Mucosa of descending colon (tissue), 3 donors: Measurements from ENCODE around the gene VPS13C. TPM values are rescaled to one million over a fixed set of nuclear protein-coding genes. Genes with fewer than 3 reads are reported as not detected.
A peak's percentile ranks its signal among the peaks of the same experiment; 100 is the strongest.

Experiments
- ATAC-seq: fragments of 200-7000 bp; cut with Tn5 transposase; one replicate; pipeline ENCODE4 v1.9.1; 2020; ENCODE audit warnings: mild to moderate bottlenecking, moderate library complexity
- DNase-seq, 3 donors: peaks; one replicate each; pipeline ENCODE4 v3.0.0-alpha.2; 2020
- H3K36me3 ChIP-seq: fragments of 200-600 bp; one replicate; pipeline ENCODE4 v1.8.0; 2021; ENCODE audit warnings: low read depth, mild to moderate bottlenecking
- H3K4me1 ChIP-seq: fragments of 200-600 bp; one replicate; pipeline ENCODE4 v1.8.0; 2021; ENCODE audit warnings: low read depth, mild to moderate bottlenecking
- H3K4me3 ChIP-seq: fragments of 200-600 bp; one replicate; pipeline ENCODE4 v1.8.0; 2021; ENCODE audit warnings: mild to moderate bottlenecking
- H3K9me3 ChIP-seq: fragments of 200-600 bp; one replicate; pipeline ENCODE4 v1.8.0; 2021; ENCODE audit warnings: mild to moderate bottlenecking
- CTCF ChIP-seq: fragments of 200-600 bp; IDR thresholded peaks from one replicate; pipeline ENCODE4 v1.8.0; 2022; ENCODE audit warnings: antibody characterized with exemption, mild to moderate bottlenecking
- intact Hi-C, 2 donors: fragments of 100-400 bp; cut with DNase I in 1 of 2; cut with micrococcal nuclease in 1 of 2; formaldehyde crosslinking; loops; one replicate each; pipeline versions ENCODE4 v1.11.0 to v1.11.1; 2022; cut with DNase I, micrococcal nuclease
- total RNA-seq, 3 donors: library from RNA; stranded (reverse); fragmentation: NEBNext Ultra II Directional in 2 of 3; extraction: Animal tissue kit (Norgen Biotek cat#: 25700) in 2 of 3; gene quantifications; one replicate each; pipeline versions ENCODE4 v1.2.1 to v1.2.4, GENCODE V29; 2021 to 2023
- donor health status: DM: no; HTN: no; CAD: no; lungs with moderate emphysema.
- donor health status: DM: no; HTN: no; CAD: no.
- donor health status: DM: no; HTN: yes; CAD: no.

The VPS13C gene
- total RNA-seq, 3 donors from 2014 or later, result 51.0 to 76.1 (median 57.1) TPM

GRCh38 chr15:61974759-61975158 is 85.5 kb downstream of the VPS13C start:
- Histone ChIP-seq H3K4me1 (peaks cover 11% of the 10 kb centered on the region), H3K36me3 (peaks cover 7% of the 10 kb centered on the region), H3K4me3 (no peak overlapping the region), H3K9me3 (no peaks in the 10 kb centered on the region)
- no peak for TF ChIP-seq CTCF
- intact Hi-C loops, result loop anchor here in 1 of 2 donors (10.0 kb wide), 1 partner anchor 50 kb away; no protein-coding TSS in a partner anchor
- no peak for DNase-seq
- peak; percentile 79 for ATAC-seq

- DNase-seq (no peak), ATAC-seq (peak; percentile 46)
- intact Hi-C loops, result loop anchor here in 1 of 2 donors (10.0 kb wide), 1 partner anchor 49 kb away; no protein-coding TSS in a partner anchor
- H3K36me3 ChIP-seq, result peaks cover 7% of the 10 kb centered on the region
- no peak for TF ChIP-seq CTCF
- H3K9me3 ChIP-seq, result no peaks in the 10 kb centered on the region
- no peak overlapping the region for H3K4me3 ChIP-seq
- H3K4me1 ChIP-seq, result peaks cover 11% of the 10 kb centered on the region
Measured at GRCh38 chr15:61974118-61974517, 86.1 kb downstream of the VPS13C start.

GRCh38 chr15:61951949-61952348 is 108.3 kb downstream of the VPS13C start:
- TF ChIP-seq CTCF, result no peak
- H3K9me3 ChIP-seq, result no peaks in the 10 kb centered on the region
- intact Hi-C loops, result no loop called here
- no peak for ATAC-seq
- no peaks in the 10 kb centered on the region for H3K36me3 ChIP-seq
- no peaks in the 10 kb centered on the region for H3K4me1 ChIP-seq
- no peak overlapping the region for H3K4me3 ChIP-seq
- peak in 1 of 3 donors; percentile 4 for DNase-seq

GRCh38 chr15:61946778-61947177 is 113.5 kb downstream of the VPS13C start:
- intact Hi-C loops, result no loop called here
- DNase-seq (no peak), ATAC-seq (no peak)
- Histone ChIP-seq H3K9me3 (no peaks in the 10 kb centered on the region), H3K36me3 (peaks cover 4% of the 10 kb centered on the region), H3K4me3 (no peak overlapping the region), H3K4me1 (no peaks in the 10 kb centered on the region)
- TF ChIP-seq CTCF, result no peak

GRCh38 chr15:61943992-61944391 is 116.3 kb downstream of the VPS13C start:
- no peak for ATAC-seq
- Histone ChIP-seq H3K36me3 (peaks cover 4% of the 10 kb centered on the region), H3K9me3 (no peaks in the 10 kb centered on the region), H3K4me3 (no peak overlapping the region), H3K4me1 (no peaks in the 10 kb centered on the region)
- DNase-seq, result no peak
- intact Hi-C loops, result no loop called here
- TF ChIP-seq CTCF, result no peak

- TF ChIP-seq CTCF, result no peak
- Histone ChIP-seq H3K4me3 (no peak overlapping the region), H3K9me3 (no peaks in the 10 kb centered on the region), H3K36me3 (no peaks in the 10 kb centered on the region), H3K4me1 (no peaks in the 10 kb centered on the region)
- DNase-seq (no peak), ATAC-seq (no peak)
- intact Hi-C loops, result no loop called here
Measured at GRCh38 chr15:61938249-61938648, 122.0 kb downstream of the VPS13C start.
